ENCODE data around the gene KRTAP10-5.
"Not testable (repeated sequence)": the region's sequence is repeated elsewhere in the genome, so short reads cannot be mapped to it uniquely, and the experiment has no call there.

Gene KRTAP10-5

DNA sequence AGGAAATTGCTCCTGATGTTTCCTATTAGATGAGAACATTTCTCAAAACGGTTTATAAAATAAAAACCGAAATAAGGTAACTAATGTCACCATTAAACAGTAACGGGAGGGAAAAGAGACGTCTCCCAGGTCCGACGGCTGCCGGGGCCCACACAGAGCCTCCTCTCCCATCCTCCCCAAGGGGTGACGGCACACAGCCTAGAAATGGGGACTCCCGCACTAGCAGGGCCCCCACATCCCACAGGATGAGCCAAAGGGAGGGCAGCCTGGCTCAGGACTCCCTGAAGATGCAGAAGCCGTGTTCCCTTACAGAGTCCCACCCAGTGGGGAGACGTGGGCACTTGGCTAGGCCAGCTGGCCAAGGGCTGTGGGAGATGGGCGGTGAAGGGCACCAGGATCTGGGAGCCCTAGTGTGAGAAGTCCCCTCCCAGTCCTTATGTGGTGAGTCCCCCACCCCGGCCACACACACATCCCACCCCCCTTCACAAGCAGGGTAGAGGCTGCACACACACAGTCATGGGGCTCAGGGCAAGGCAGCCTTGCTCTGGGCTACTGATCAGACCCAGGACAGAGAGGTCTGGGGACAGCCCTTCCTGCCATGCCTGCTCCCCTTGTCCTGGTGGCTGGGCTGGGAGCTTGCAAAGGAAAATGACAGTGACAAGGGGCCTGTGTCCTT lies 25.1 kb downstream of the KRTAP10-5 start:
- DNase-seq, result no peak

DNA sequence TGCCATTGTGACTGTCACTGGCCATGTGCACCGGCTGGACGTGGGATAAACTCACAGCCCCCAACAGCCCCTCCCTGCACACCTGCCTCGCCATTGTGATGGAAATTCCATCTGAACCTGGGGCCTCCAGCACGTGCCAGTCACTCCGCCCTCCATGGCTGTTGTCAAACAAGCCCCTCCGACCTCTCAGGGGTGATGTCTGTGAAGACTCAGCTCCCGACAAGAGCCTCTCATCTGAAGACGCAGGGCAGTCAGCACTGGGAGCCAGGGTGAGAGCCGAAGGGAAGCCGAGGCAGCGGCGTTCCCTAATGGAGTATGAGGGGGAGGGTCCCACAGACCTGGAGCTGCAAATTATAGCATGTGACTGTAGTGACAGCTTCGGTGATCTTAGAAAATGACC lies 27.7 kb downstream of the KRTAP10-5 start:
- in situ Hi-C loops (cut with HindIII; ENCODE audit: low pct_ligation_motif_present, low sequenced_read_pairs), result no loop called here
- no peak overlapping the region for H3K4me3 ChIP-seq (ENCODE audit: low read depth, low read length)
- DNase-seq, result no peak
- TF ChIP-seq, protein P1, sequence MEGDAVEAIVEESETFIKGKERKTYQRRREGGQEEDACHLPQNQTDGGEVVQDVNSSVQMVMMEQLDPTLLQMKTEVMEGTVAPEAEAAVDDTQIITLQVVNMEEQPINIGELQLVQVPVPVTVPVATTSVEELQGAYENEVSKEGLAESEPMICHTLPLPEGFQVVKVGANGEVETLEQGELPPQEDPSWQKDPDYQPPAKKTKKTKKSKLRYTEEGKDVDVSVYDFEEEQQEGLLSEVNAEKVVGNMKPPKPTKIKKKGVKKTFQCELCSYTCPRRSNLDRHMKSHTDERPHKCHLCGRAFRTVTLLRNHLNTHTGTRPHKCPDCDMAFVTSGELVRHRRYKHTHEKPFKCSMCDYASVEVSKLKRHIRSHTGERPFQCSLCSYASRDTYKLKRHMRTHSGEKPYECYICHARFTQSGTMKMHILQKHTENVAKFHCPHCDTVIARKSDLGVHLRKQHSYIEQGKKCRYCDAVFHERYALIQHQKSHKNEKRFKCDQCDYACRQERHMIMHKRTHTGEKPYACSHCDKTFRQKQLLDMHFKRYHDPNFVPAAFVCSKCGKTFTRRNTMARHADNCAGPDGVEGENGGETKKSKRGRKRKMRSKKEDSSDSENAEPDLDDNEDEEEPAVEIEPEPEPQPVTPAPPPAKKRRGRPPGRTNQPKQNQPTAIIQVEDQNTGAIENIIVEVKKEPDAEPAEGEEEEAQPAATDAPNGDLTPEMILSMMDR (IDR thresholded peaks at IDR 0.05; ENCODE audit: low read depth, low read length, missing control alignments), result no peak
- no peak overlapping the region for H3K27ac ChIP-seq
- peaks cover 15% of the 10 kb centered on the region for H3K27me3 ChIP-seq (replicated peaks)
- no peaks in the 10 kb centered on the region for H3K36me3 ChIP-seq (replicated peaks)

More for the DNA sequence above, 25.1 kb downstream of the KRTAP10-5 start:
- H3K27ac ChIP-seq, result no peak overlapping the region
- peaks cover 12% of the 10 kb centered on the region for H3K27me3 ChIP-seq (replicated peaks)
- no peaks in the 10 kb centered on the region for H3K36me3 ChIP-seq (replicated peaks)
- TF ChIP-seq, protein P1 (IDR thresholded peaks at IDR 0.05; ENCODE audit: low read depth, low read length, missing control alignments), result no peak
- no peak overlapping the region for H3K4me3 ChIP-seq (ENCODE audit: low read depth, low read length)
- in situ Hi-C loops (cut with HindIII; ENCODE audit: low pct_ligation_motif_present, low sequenced_read_pairs), result no loop called here

DNA sequence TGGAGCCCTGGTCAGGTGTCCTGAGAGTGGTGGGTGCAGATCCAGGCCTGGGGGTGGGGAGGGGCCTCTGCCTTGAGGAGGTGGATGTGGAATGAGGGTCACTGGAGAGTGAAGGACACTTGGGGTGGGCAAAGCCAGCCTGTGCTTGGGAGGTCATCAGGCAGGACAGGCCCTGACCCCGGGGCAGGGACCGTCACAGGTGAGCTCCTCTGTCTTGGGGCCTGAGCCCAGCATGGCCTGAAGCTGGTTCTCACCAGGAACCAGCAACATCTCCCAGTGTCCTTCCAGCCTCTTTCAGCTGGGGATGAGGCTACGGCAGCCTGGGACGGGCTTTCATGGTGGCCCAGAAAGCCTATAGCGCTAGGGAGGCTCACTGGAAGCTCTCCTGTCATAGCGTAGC lies 28.3 kb downstream of the KRTAP10-5 start:
- no peak for DNase-seq
- Histone ChIP-seq H3K27ac (no peak overlapping the region), H3K4me3 (ENCODE audit: low read depth, low read length) (no peak overlapping the region), H3K27me3 (replicated peaks) (peaks cover 11% of the 10 kb centered on the region), H3K36me3 (replicated peaks) (no peaks in the 10 kb centered on the region)
- in situ Hi-C loops (cut with HindIII; ENCODE audit: low pct_ligation_motif_present, low sequenced_read_pairs), result no loop called here
- TF ChIP-seq, protein P1 (IDR thresholded peaks at IDR 0.05; ENCODE audit: low read depth, low read length, missing control alignments), result no peak

DNA sequence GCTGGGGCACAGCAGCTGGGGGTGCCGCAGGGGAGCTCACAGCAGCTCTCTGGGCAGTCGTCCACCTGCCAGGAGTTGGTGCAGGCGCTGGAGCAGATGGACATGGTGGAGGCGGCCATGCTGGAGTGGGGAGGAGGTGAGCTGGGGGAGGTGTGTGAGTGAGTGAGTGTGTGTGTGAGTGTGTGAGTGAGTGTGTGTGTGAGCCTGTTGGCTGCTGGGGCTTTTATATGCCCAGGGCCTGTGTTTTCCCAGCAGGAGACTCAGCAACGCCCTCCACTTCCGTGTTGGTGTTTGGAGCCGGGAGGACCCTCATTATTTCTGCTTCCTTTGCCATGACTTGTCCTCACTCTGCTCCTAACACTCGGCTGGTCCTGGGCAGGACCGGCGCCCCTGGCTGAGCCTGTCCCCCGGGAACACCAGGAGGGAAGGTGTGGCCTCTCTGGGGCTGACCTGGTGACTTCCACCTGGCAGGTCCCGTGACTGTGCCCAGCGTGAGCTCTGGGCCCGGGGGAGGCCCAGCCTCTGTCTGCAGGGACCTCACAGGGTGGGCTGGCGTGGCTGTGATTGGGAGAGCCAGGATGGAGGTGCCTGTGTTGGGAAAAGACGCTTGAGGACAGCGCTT lies 29.0 kb downstream of the KRTAP10-5 start, which contains the start of gene KRTAP10-2:
Gene KRTAP10-2, minus strand, starts transcription at position 166 of the 622 bp plus-strand sequence. Its CDS starts 47 bp downstream, at position 119.
- no peak for DNase-seq
- TF ChIP-seq, protein P1 (IDR thresholded peaks at IDR 0.05; ENCODE audit: low read depth, low read length, missing control alignments), result no peak
- Histone ChIP-seq H3K4me3 (ENCODE audit: low read depth, low read length) (no peak within 1 kb of the TSS), H3K27me3 (replicated peaks) (peaks cover 7% of the 10 kb centered on the region), H3K36me3 (replicated peaks) (no peaks in the 10 kb centered on the region), H3K27ac (no peak within 1 kb of the TSS)
- in situ Hi-C loops (cut with HindIII; ENCODE audit: low pct_ligation_motif_present, low sequenced_read_pairs), result no loop called here

DNA sequence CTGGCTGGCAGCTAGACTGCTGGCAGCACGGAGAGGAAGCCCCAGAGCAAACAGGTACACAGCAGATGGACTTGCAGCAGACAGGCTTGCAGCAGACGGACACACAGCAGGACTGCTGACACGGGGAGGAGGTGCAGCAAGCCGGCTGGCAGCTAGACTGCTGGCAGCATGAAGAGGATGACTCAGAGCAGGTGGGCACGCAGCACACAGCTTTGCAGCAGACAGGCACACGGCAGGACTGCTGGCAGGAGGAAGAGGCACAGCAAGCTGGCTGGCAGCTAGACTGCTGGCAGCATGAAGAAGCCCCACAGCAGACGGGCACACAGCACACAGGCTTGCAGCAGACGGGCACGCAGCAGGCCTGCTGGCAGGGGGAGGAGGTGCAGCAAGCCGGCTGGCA lies 29.6 kb downstream of the KRTAP10-5 start:
- Histone ChIP-seq H3K4me3 (ENCODE audit: low read depth, low read length) (no peak overlapping the region), H3K27me3 (replicated peaks) (peaks cover 7% of the 10 kb centered on the region), H3K27ac (no peak overlapping the region), H3K36me3 (replicated peaks) (no peaks in the 10 kb centered on the region)
- TF ChIP-seq, protein P1 (IDR thresholded peaks at IDR 0.05; ENCODE audit: low read depth, low read length, missing control alignments), result no peak
- no peak for DNase-seq
- in situ Hi-C loops (cut with HindIII; ENCODE audit: low pct_ligation_motif_present, low sequenced_read_pairs), result no loop called here

DNA sequence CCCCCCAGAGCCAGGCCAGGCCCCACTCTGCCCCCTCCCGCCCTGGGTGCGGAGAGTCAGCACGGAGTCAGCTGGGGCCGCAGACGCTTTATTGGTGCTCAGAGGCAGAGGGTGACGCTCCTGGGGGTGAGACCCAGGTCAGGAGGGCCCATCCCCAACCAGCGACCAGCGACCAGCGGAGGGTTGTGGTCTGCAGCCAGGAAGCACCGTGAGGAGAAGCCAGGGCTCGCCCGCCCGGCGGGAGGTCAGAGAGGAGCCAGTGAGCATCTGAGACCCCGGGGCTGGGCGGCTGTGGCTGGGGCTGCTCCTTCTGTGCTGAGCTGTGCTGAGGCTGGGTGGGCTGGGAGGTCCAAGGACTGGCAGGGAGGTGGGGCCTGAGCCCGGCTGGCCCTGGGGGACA lies 30.1 kb downstream of the KRTAP10-5 start:
- H3K27ac ChIP-seq; DNase-seq; H3K4me3 ChIP-seq (ENCODE audit: low read depth, low read length); in situ Hi-C loops (cut with HindIII; ENCODE audit: low pct_ligation_motif_present, low sequenced_read_pairs); H3K36me3 ChIP-seq (replicated peaks); H3K27me3 ChIP-seq (replicated peaks): not testable (repeated sequence)

Data from brain microvascular endothelial cell (primary cell).